Mesenteric fat pad (tissue), 1 donor: ENCODE results near the gene UBE2E1. TPM values are rescaled to one million over a fixed set of nuclear protein-coding genes. Genes with fewer than 3 reads are reported as not detected.
"Not testable (repeated sequence)": the region's sequence is repeated elsewhere in the genome, so short reads cannot be mapped to it uniquely, and the experiment has no call there.

Experiments
- DNase-seq: peaks from one replicate; pipeline ENCODE4 v3.0.0-alpha.2; 2020; ENCODE audit warnings: low spot score
- total RNA-seq: library from RNA; stranded (reverse); fragmentation: NEBNext Ultra II Directional; extraction: Animal tissue kit (Norgen Biotek cat#: 25700); gene quantifications from one replicate; pipeline ENCODE4 v1.2.1, GENCODE V29; 2021
- donor health status: DM: yes; HTN: yes; CAD: no.

Gene UBE2E1
- total RNA-seq, 1 donor from 2014 or later: 93.7 TPM

- DNase-seq: no peak
Measured at GRCh38 chr3:23876923-23877322, 71.2 kb downstream of the UBE2E1 start.

DNA sequence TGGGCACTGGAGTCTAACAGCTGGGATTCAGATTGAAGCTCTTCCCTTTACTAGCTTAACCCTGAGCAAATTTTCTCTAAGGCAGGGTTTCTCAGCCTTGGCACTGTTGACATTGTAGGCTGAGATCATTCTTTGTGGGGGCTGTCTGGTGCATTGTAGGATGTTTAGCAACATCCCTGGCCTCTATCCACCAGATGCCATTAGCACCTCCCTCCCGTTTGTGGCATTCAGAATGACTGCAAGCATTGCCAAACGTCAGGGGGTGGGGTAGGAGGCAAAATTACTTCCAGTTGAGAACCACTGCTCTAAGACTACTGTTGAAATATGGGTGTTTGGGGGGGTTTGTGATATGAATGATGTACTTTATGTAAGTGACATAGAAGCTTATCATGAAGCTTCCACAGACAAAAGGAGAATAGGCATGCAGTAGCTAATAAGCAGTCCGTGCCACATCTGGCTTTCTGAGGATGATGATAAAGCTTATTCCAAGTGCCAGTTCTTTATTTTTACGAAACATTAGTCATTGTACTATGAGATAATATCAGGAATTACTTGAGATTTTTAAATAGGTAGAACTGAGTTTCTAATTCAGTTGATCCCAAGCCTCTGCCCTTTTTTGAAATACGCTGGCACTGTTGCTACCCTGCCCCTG lies 71.7 kb downstream of the UBE2E1 start:
- no peak for DNase-seq

DNA sequence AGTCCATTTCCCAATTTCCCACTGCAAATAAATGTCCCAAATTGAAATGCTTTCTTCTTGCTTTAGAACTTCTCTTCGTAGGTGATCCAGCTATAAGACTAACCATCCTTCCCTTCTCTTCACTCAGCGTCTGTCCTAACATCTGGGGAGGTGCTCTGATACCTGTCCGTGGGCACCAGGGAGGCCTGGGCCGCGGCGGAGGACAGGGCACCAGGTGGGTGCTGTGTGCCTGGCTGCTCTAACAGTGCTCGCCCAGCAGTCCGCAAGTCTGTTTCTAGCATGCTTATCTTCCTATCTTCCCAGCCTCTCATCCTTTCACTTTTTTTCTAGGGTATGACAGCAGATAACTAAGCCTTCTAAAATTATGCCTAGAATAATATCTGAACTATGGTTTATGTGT lies 73.7 kb downstream of the UBE2E1 start:
- DNase-seq: no peak

DNA sequence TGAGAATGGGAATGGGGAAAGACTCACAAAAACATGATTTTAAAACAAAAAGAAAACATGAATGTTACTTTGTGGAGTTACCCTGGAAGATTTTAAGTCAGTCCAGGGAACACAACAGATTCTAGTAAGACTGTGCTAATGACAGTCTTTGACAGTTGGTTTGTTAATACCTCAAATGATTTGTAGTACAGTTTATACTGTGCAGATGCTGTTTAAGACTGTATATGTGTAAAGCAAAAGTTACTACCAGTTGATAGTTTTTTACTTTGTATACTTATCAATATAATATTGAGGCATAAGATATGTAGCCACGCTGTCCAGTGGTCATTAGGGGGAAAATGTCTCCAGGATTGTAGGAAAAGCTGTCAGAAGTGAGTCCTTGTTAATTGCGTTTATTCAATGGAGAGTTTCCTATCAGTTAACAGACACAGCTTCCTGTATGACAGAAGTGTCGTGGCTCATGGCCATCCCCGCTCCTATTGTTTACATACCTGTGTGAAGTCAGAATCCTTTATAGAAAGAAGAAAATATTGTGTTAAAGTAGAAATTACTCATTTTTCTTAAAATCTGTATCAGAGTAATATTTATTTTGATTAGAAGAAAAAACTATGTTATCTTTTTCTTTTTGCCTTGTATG lies 75.1 kb downstream of the UBE2E1 start:
- no peak for DNase-seq

DNA sequence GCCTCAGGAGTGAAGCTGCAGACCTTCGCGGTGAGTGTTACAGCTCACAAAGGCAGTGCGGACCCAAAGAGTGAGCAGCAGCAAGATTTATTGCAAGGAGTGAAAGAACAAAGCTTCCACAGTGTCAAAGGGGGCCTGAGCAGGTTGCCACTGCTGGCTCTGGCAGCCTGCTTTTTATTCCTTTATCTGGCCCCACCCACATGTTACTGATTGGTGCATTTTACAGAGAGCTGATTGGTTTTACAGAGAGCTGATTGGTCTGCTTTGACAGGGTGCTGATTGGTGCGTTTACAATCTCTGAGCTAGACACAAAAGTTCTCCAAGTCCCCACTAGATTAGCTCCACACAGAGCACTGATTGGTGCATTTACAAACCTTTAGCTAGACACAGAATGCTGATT lies 76.2 kb downstream of the UBE2E1 start:
- DNase-seq: not testable (repeated sequence)

DNA sequence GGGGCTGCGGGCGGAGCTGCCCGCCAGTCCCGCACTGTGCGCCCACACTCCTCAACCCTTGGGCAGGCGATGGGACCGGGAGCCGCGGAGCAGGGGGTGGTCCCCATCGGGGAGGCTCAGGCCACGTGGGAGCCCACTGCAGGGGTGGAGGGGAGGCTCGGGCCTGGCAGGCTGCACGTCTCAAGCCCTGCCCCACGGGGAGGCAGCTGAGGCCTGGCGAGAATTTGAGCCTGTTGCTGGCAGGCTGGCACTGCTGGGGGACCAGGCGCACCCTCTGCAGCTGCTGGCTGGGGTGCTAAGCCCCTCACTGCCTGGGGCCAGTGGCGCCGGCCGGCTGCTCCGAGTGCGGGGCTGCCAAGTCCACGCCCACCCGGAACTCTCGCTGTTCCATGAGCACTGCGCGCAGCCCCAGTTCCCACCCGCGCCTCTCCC lies 76.7 kb downstream of the UBE2E1 start:
- no peak for DNase-seq

DNA sequence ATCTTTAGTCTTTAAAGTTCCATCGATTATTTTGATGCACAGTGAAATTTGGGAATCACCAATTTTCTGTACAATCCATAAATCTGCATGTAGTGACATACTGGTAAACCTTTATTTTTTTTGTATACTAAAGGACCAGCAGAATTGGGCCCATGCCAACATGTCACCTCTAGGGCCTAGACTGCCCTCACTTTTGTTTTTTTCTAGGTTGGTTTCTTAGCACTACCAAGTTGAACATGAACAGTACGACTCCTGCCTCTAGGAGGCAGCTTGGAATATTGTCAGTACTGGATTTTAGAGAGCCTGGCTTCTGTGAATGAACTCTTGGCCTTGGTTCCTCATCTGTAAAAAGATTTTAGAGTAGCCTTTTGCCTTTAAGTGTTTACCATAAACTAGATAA lies 78.7 kb downstream of the UBE2E1 start:
- DNase-seq: no peak

- DNase-seq: no peak
Measured at GRCh38 chr3:23885210-23885609, 79.5 kb downstream of the UBE2E1 start.

DNA sequence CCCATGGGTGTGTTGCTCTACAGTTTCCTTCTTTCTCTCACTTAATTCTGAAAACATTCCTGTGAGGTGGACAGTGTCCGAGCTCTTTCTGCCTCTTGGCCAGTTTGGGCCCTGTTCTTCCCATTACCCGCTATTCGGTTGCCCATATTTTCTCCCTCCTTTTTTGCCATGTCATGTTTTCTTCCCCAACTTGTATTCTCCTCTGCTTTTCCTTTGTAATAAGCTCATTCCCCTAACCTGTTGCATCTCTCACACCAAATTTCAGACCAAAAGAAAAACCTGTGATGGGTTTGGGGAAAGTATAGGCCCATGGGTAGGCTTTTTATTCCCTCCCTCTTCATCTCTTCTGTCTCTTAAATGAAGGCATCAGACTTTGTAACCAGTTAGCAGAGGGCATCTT lies 80.6 kb downstream of the UBE2E1 start:
- no peak for DNase-seq

DNA sequence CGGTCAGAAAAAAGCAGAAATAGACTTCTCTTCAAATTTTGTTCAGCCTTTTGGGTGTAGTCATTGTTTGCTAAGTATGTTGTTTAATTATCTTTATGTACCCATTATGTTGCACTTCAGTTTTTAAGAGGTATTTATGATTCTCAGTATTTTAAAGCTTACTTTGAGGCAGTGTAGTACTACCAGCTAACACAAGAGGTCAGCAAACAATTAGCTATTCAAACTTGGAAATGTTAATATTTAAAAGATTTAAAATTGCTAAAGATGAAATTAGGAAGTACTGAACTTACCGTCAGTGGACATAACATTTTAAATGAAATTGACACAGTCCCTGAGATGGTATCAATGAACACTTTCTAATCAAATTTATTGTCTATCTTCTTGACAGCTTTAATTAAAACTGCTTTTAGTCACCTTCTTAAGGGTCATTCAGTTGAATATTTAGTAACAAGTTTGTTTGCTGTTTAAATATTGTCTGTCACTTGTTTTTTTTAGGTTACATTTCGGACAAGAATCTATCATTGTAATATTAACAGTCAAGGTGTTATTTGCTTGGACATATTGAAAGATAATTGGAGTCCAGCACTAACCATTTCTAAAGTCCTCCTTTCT lies 83.0 kb downstream of the UBE2E1 start:
- DNase-seq: no peak

DNA sequence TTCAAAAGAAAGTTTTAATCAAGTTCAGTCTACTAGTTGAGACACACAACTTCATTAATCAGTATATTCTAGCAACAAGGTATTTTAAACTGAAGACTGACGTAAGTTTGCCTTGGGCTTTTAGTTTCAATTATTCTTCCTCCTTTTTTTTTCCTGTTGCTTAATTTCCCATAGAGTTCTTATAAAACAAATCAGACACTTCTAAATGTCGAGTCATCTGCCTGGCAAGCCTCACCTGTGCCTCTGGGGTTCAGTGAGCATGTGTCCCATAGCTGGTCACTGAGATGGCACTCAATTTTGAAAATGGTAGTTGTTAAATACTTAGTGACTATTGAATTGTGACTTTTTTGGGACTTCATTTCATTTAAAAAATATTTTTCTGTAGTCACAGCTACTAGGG lies 83.6 kb downstream of the UBE2E1 start:
- no peak for DNase-seq

GRCh38 chr3:23889950-23890349 lies 84.2 kb downstream of the UBE2E1 start:
- DNase-seq: no peak

DNA sequence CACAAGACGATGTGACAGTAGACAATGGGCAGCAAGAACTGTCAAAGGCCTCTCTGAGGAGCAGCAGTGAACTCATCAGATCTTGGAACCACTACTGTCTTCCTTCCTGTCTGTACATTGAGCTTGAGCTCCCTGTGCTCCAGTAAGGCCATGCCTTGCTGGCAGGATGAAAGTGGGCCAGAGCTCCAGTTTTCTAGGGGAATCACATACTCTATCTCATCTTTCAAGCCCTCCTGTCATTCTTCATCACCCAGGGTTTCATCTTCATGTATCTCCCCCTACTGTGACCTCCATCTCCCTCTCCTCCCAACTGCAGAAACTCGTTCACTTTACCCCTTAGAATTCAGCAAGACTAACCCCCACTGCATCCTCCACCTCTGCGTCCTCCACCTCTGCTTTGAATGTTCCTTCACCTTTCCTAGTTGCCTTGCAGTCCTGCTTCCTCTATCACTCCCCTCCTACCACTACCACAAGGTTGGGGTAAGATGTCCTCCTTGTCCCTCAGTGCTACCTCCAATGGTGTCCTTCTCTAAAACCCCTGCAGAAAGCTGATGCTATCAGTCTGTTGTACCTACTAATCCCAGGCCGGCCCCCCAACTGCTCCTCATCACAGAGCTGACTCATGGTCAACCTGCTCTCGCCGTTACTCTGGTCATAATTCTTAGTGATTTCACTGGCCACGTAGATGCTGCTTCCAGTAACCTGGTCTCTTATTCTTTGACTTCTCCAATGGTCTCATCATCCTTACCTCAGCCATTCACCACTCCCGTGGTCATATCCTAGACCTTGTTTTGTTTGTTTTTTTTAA lies 88.7 kb downstream of the UBE2E1 start:
- no peak for DNase-seq

DNA sequence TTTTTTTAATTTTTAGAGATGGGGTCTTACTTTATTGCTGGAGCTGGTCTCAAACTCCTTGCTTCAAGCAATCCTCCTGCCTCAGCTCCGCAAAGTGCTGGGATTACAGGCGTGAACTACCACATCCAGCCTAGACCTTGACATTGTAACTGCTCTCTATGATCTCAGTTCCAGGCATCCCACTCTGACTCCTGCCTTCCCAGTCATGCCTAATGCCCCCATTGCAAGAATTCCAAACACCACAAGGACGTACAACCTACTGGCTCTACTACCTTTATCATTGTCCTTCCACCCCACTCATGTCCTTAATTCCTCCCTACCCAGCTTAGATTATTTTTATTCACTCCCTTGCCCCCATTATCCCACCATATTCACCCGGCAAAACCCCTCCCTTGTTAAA lies 89.4 kb downstream of the UBE2E1 start:
- DNase-seq: no peak

DNA sequence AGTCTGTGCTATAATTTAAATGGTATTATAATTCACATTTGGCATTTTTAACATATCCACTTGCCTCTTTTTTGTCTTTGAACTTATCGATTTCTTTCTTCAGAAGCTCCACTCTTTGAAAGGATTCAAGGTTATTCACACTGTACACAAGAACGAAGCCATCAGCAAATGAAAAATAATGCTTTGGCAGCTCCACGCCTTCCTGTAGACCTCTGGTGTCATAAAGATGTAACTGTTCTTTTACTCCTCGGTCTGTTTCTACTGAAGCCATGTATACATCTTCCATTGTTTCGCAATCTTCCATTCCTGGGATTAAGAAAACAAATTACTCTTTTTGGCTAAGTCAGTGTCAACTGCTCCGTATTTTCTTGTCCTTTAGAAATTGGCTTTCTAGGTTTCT lies 95.0 kb downstream of the UBE2E1 start:
- DNase-seq: no peak

- no peak for DNase-seq
Measured at GRCh38 chr3:23904545-23904944, 98.8 kb downstream of the UBE2E1 start.

DNA sequence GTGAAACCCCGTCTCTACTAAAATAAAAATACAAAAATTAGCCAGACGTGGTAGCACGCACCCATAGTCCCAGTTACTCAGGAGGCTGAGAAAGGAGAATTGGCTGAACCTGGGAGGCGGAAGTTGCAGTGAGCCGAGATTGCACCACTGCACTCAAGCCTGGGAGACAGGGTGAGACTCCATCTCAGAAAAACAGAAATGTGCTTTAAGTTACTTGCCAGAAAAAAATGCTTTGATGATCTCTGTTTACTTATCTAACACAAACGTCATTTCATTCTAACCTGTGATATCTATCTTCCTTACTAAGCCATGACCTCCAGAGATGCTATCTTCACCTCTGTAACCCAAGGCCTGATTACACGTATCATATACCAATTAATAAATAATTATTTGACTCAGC lies 103.6 kb downstream of the UBE2E1 start:
- DNase-seq: no peak

- DNase-seq: no peak
Measured at GRCh38 chr3:23911397-23911796, 105.6 kb downstream of the UBE2E1 start.

- DNase-seq: not testable (repeated sequence)
Measured at GRCh38 chr3:23912335-23912734, 106.6 kb downstream of the UBE2E1 start.

DNA sequence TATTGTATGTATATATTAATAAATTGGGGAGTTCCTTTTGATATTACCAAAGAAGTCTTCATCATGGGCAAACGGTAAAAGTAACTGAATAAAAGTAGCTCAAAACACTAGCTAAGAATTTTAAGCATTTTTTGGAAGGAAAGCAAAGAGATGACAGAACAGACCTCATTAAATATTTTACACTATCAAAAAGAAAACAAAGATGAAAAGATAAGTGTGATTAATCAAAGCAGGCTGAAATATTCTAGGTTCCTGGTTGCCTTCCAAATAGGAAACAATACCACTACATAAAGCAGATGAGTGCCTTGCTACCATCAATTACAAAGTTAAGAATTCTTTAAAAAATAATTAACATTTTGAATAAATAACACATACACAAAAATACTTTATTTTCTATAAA lies 107.4 kb downstream of the UBE2E1 start:
- DNase-seq: no peak

DNA sequence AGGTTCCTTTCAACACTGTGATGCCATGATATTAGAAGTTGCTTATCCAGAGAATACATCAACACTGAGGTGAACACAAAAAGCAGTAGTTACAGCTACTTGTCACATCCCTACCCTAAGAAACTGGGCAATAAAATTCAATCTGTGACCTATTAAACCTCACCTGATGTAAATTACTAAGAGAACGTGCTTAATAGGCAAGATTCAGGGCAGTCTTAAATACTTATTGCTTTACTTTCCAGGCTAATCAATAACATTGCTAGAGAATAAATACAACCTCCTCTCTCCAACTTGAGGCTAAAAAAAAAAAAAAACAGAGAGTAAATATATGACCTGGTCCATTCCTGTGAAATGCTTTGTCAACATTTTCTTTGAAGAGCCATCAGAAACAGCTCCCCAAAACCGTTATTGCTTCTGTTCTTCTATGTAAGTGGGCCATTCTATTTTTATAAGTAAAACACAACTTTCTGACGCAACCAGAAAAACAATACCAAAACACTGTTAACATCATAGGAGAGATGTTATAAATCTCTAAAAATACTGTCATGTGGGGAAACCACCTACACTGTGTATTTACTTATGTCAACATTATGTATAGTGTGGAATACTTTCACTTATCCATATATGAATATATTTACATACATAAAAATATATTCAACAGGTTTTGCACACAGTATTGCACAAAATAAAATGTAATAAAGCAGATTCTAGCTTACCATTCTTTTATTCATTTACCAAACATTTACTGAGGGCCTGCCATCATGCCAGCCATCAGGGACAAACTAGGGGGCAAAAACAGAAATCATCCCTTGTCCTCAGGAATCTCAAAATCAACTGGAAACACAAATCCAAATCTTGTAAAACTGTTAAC lies 108.4 kb downstream of the UBE2E1 start:
- DNase-seq: no peak
